Kidney capillary endothelial cell (primary cell): ENCODE data around the gene ADD1.
"Not testable (repeated sequence)": the region's sequence is repeated elsewhere in the genome, so short reads cannot be mapped to it uniquely, and the experiment has no call there.

Experiments
- DNase-seq: peaks from one replicate; pipeline ENCODE4 v3.0.0-alpha.2; 2018; ENCODE audit warnings: low spot score

ADD1 gene

GRCh38 chr4:2934077-2934812, 90.6 kb downstream of the ADD1 start:
- DNase-seq = peak; percentile 21

- DNase-seq = peak; percentile 80
Measured at GRCh38 chr4:2934813-2935761, 91.4 kb downstream of the ADD1 start.

GRCh38 chr4:2935762-2936743, 92.4 kb downstream of the ADD1 start:
- DNase-seq = no peak

- DNase-seq = no peak
Measured at GRCh38 chr4:2936773-2937145, 93.1 kb downstream of the ADD1 start.

- no peak for DNase-seq
Measured at GRCh38 chr4:2937146-2937857, 93.7 kb downstream of the ADD1 start.

- no peak for DNase-seq
Measured at GRCh38 chr4:2937986-2938385, 94.3 kb downstream of the ADD1 start.

- not testable (repeated sequence) for DNase-seq
Measured at GRCh38 chr4:2938411-2938810, 94.8 kb downstream of the ADD1 start.

- no peak for DNase-seq
Measured at GRCh38 chr4:2938906-2939305, 95.3 kb downstream of the ADD1 start.

- no peak for DNase-seq
Measured at GRCh38 chr4:2939383-2940243, 96.0 kb downstream of the ADD1 start.

GRCh38 chr4:2940267-2941137, 96.9 kb downstream of the ADD1 start:
- DNase-seq = no peak

GRCh38 chr4:2941138-2942036, 97.7 kb downstream of the ADD1 start:
- DNase-seq = no peak

- no peak for DNase-seq
Measured at GRCh38 chr4:2942037-2942531, 98.4 kb downstream of the ADD1 start.

GRCh38 chr4:2942532-2943363, 99.1 kb downstream of the ADD1 start:
- DNase-seq = no peak

GRCh38 chr4:2943364-2944090, 99.9 kb downstream of the ADD1 start:
- DNase-seq = no peak

- no peak for DNase-seq
Measured at GRCh38 chr4:2944091-2944482, 100.4 kb downstream of the ADD1 start.
